ENCODE results near the gene ETS2.

ETS2 gene

DNA sequence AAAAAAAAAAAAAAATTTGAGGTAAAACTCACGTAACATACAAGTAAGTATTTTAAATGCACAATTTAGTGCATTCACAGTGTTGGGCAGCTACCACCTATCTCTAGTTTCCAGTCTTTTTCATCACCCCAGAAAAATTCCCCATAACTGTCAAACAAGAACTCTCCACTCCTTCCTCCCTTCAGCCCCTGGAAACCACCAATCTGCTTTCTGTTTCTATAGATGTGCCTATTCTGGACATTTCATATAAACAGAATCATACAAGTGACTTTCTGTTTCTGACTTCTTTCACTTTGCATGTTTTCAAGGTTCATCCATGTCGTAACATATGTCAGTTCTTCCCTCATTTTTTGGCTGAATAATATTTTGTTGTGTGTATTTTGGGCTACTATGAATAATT lies 24.9 kb upstream of the ETS2 start:
- no peak for DNase-seq

DNA sequence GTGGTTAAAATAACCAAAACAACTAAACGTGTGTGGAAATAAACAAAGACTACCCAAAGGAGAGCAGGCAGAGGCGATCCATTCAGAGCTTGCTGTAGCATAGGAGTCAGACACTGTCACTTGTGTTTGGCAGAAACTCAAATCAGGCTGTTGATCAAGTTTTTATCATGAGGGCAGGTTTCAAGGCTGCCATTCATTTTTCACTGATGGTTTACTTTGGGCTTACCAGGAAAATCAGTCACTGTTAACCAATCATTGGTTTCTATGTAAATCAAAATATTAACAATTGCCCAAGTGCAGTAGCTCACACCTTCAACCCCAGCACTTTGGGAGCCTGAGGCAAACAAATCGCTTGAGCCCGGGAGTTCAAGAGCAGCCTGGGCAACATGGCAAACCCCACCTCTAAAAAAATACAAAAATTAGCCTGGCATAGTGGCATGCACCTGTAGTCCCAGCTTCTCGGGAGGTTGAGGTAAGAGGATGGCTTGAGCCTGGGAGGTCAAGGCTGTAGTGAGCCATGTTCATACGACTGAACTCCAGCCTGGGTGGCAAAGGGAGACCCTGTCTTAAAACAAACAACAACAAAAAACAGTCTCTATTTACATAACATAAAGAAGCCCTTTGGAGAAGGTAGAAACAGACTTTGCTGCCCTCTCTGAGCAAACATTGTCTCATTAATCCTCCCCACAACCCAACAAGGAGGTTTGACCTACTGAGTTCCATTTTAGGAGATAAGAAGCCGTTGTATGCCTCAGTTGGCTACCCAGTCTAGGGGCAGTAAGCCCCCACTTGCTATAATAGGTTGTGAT lies 21.1 kb upstream of the ETS2 start:
- no peak for DNase-seq

- no peak for DNase-seq
Observed at GRCh38 chr21:38785483-38785882, 20.2 kb upstream of the ETS2 start.

GRCh38 chr21:38787016-38787415 lies 18.7 kb upstream of the ETS2 start:
- no peak for DNase-seq

- DNase-seq, result no peak
Observed at GRCh38 chr21:38787461-38788274, 18.1 kb upstream of the ETS2 start.

- no peak for DNase-seq
Observed at GRCh38 chr21:38788275-38788905, 17.3 kb upstream of the ETS2 start.

DNA sequence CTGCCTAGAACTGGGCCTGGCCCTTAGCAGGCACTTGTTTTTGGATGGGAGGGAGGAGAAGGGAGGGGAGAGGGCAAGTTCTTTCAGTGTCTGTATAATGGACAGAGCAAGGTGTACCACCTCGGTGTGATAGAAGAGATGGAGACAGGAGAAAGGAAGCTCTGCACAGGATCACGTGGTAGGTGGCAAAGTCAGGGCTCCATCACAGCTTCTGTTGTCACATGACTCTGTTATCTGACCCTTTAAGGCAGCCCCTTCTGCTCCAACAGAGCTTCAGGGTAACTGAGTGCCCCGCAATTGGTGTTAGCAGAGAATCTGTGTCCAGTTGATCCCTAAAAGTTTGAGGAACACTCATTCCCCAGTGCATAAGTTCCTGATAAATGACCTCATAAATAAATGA lies 16.5 kb upstream of the ETS2 start:
- DNase-seq, result no peak

- DNase-seq, result no peak
Observed at GRCh38 chr21:38790059-38790458, 15.7 kb upstream of the ETS2 start.

DNA sequence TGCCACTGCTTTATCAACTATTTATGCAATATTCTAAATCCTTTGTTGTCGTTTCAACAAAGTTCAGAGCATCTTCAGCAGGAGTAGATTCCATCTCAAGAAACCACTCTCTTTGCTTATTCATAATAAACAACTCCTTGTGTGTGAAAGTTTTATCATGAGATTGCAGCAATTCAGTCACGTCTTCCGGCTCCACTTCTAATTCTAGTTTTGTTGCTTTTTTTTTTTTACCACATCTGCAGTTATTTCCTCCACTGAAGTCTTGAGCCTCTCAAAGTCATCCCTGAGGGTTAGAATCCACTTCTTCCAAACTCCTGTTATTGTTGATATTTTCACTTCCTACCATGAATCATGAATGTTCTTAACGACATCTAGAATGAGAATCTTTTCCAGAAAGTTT lies 14.8 kb upstream of the ETS2 start:
- no peak for DNase-seq

DNA sequence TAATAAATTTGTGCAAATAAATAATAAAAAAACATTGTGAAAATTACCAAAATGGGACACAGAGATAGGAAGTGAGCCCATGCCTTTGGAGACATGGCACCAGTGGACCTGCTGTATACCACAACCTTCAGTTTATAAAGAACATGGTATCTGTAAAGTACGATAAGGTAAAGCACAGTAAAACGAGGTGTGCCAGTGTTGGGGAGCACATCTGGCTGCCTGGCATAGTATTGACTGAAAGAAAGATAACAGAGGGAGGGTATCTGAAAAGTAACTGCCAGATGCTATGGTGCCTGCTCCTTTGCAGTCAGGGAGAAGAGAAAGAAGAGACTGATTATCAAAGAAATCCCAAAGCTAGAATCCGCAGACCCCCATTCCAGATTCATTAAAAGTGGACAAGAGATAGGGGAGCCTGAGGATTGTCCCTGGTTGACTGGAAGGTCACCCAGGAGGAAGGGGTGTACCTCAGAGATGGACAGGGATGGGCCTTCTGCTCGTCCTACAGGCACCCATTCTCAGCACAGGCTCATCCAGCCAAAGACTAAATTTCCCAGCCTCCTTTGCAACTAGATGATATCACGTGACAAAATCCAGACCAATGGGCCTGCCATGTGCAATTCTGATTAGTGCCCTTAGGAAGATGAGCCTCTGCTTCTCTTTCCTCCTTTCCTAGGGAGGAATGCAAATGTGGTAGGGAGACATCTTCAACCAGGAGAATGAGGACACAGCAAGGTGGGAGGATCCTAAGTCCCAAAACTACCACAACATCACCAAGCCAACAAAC lies 12.9 kb upstream of the ETS2 start:
- no peak for DNase-seq

GRCh38 chr21:38793926-38794713 lies 11.6 kb upstream of the ETS2 start:
- DNase-seq, result no peak

GRCh38 chr21:38794978-38795377 lies 10.8 kb upstream of the ETS2 start:
- DNase-seq, result no peak

DNA sequence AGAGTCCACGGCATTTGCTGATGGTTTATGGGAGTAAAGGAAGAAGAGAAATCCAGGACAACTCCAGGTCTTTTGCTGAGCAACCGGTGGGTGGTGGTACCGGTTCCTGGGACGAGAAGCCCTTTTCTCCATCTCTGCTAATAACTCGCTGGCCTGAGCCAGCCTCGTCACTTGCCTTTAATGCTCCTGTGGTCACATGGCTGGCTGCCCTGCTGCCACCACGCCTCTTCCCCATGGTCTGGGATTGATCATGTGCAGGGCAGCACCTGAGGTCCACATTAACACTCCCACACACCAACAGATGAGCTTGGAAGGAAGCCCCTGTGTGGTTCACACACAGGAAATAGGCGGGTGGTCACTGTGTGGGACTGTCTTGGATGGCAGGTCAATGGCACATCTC lies 10.3 kb upstream of the ETS2 start:
- no peak for DNase-seq

DNA sequence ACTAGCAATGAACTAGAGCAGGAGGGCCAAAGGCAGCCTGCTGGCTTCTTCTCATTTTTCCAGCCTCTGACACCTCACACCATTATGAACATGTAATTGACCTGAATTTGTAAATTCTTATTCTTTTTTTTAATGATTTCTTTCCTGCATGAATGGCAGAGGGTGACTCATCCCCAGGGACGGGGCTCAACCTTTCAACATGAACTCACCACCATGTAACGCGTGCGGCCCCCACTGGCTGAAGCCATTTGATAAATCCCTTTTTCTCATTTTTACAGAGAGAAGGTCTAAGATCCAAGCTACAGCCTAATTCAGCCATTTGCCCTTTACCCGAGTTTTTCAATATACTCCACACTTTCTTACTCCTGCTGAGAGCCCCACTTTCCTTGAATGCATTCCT lies 9.3 kb upstream of the ETS2 start:
- no peak for DNase-seq

DNA sequence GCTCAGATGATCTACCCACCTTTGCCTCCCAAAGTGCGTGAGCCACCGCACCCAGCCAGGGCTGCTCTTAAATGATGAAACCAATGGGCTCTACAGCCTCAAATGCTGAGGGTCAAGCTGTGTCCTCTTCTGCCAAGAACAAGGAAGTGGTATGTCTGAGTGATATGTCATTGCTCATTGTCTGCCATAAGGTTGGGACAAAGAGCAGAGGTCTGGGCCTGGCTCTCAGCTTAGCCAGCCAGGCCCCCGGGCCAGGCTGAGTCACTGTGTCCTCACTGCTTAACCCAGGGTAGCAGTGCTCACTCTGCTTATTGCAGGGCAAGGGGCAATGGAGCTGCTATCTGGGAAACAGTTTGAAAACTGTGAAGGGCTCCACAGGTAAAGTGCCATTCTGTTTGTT lies 8.3 kb upstream of the ETS2 start:
- no peak for DNase-seq

- DNase-seq, result no peak
Observed at GRCh38 chr21:38798081-38798480, 7.6 kb upstream of the ETS2 start.

DNA sequence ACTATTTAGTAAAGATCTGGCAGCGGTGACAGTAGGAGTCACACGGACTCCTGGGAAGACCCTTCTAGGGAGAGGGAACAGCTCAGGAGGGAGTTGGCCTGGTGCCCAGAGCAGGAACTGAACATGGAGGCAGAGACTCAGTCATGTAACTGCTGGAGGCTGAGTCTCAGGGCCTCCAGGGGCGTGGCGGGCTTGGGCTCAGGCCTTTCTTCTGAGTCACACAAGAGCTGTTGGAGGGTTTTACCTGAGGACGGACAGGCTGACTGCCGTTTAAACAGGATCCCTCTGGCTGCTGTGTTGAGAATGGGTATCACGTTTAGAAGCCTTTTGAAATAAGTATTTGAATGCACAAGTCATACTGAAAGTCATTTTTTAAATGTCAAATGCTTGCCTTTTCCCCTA lies 7.2 kb upstream of the ETS2 start:
- DNase-seq, result no peak

DNA sequence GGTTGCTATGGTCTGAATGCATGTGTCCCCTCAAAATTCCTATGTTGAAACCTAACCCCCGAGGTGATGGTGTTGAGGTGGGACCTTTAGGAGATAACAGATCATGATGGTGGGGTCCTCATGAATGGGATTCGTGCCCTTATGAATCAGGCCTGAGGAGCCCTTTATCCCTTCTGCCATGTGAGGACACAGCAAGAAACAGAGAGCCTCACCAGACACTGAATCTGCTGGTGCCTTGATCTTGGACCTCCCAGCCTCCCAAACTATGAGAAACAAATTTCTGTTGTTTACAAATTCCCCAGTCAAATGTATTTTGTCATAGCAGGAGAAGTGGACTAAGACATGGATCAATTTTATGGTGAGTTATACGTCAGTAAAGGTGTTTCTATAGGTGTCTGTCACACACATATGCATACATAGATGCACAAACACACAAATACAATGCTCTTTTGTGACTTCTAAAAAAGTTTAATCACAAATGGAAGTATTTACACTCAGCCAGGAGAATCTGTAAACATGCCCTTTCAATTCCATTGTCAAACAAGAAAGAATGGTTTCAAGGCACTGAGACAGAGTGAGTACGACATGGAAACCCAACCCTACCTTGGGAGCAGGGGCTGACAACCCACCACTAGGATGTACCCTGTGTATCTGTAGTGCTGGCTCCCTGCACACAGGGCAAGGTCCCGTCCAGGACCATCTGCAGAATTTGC lies 5.5 kb upstream of the ETS2 start:
- no peak for DNase-seq

GRCh38 chr21:38800924-38801744 lies 4.6 kb upstream of the ETS2 start:
- DNase-seq, result no peak
